ENCODE measurements around the gene FNDC3A.

The FNDC3A gene

GRCh38 chr13:49213539-49213938 lies 237.8 kb downstream of the FNDC3A start:
- TF ChIP-seq CTCF (IDR thresholded peaks at IDR 0.05; ENCODE audit: low read depth, low read length): no peak
- Histone ChIP-seq H3K36me3 (no peaks in the 10 kb centered on the region), H3K27ac (no peak overlapping the region), H3K4me3 (ENCODE audit: low read depth, low read length) (no peak overlapping the region), H3K27me3 (ENCODE audit: insufficient read depth, low read depth, severe bottlenecking) (no peaks in the 10 kb centered on the region), H3K9me3 (ENCODE audit: severe bottlenecking) (no peaks in the 10 kb centered on the region)
- DNase-seq: no peak

- H3K27me3 ChIP-seq (ENCODE audit: insufficient read depth, low read depth, severe bottlenecking): no peaks in the 10 kb centered on the region
- H3K27ac ChIP-seq: no peak overlapping the region
- no peak for TF ChIP-seq CTCF (IDR thresholded peaks at IDR 0.05; ENCODE audit: low read depth, low read length)
- no peak for DNase-seq
- H3K4me3 ChIP-seq (ENCODE audit: low read depth, low read length): no peak overlapping the region
- H3K9me3 ChIP-seq (ENCODE audit: severe bottlenecking): no peaks in the 10 kb centered on the region
- H3K36me3 ChIP-seq: no peaks in the 10 kb centered on the region
Observed at GRCh38 chr13:49213997-49214916, 238.5 kb downstream of the FNDC3A start.

GRCh38 chr13:49214917-49215376 lies 239.2 kb downstream of the FNDC3A start:
- Histone ChIP-seq H3K4me3 (ENCODE audit: low read depth, low read length) (no peak overlapping the region), H3K9me3 (ENCODE audit: severe bottlenecking) (no peaks in the 10 kb centered on the region), H3K27ac (no peak overlapping the region), H3K36me3 (no peaks in the 10 kb centered on the region), H3K27me3 (ENCODE audit: insufficient read depth, low read depth, severe bottlenecking) (no peaks in the 10 kb centered on the region)
- no peak for DNase-seq
- TF ChIP-seq CTCF (IDR thresholded peaks at IDR 0.05; ENCODE audit: low read depth, low read length): no peak

- no peaks in the 10 kb centered on the region for H3K36me3 ChIP-seq
- H3K27ac ChIP-seq: no peak overlapping the region
- no peak overlapping the region for H3K4me3 ChIP-seq (ENCODE audit: low read depth, low read length)
- TF ChIP-seq CTCF (IDR thresholded peaks at IDR 0.05; ENCODE audit: low read depth, low read length): no peak
- H3K9me3 ChIP-seq (ENCODE audit: severe bottlenecking): no peaks in the 10 kb centered on the region
- peaks cover 4% of the 10 kb centered on the region for H3K27me3 ChIP-seq (ENCODE audit: insufficient read depth, low read depth, severe bottlenecking)
- no peak for DNase-seq
Observed at GRCh38 chr13:49216334-49216733, 240.6 kb downstream of the FNDC3A start.

GRCh38 chr13:49217962-49218492 lies 242.3 kb downstream of the FNDC3A start:
- TF ChIP-seq CTCF (IDR thresholded peaks at IDR 0.05; ENCODE audit: low read depth, low read length): no peak
- Histone ChIP-seq H3K27ac (no peak overlapping the region), H3K4me3 (ENCODE audit: low read depth, low read length) (no peak overlapping the region), H3K36me3 (no peaks in the 10 kb centered on the region), H3K27me3 (ENCODE audit: insufficient read depth, low read depth, severe bottlenecking) (peaks cover 4% of the 10 kb centered on the region), H3K9me3 (ENCODE audit: severe bottlenecking) (no peaks in the 10 kb centered on the region)
- DNase-seq: no peak
